Measurements from ENCODE around the gene YTHDF1.

YTHDF1 gene

DNA sequence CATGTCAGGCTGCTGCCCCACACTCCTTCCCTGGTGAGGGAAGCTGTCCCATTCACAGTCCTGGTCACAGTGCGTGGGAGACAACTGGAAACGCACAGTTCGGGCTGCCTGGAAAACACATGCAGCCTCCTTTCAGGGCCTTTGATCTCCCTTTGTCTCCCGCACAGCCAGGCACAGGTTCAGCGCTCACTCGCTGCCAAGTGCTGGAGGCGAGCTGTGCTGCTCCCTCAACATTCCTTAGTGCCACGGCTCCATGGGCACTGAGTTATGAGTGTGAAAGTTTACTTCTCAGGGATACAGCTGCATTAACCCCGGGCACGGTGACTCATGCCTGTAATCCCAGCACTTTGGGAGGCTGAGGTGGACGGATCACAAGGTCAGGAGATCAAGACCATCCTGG, 9.1 kb downstream of the YTHDF1 start:
- no peak for DNase-seq

DNA sequence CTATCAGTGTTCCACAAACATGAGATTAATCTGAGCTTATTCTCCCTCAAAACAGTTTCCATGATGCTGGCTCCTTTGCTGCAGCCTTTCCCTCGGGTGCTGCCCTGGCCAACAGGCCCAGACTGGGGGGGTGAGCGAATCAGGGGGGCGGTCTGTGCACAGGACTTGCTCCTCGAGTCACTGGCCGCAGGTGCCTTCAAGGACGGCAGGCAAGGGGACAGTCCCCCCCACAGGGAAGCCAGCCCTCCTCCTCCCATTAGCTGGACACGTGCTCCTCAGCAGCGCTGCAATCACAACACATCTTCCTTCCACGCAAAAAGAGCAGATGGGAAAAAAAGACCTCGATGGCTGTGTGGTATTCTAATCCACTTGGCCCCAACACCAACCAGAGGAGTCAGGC, 10.0 kb downstream of the YTHDF1 start:
- no peak for DNase-seq

DNA sequence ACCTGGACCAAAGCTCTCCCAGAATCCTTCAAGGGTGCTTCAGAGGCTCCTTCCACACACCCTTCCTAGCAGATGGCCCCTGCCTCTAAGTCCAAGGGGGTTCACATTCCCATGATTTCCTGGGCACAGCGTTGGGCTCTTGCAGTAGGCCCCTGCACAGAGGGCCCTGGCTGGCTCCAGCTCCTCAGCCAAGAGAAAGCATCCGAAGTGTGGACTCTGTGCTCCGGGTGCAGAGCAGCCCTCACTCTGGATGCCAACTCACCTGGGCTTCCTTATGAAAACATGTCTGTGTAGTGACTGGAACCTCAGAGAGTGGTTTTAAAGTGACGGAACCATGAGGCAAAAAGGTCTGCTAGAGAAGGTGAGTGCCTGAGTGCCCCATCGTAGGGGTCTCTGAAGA, 11.6 kb downstream of the YTHDF1 start:
- DNase-seq, result no peak

DNA sequence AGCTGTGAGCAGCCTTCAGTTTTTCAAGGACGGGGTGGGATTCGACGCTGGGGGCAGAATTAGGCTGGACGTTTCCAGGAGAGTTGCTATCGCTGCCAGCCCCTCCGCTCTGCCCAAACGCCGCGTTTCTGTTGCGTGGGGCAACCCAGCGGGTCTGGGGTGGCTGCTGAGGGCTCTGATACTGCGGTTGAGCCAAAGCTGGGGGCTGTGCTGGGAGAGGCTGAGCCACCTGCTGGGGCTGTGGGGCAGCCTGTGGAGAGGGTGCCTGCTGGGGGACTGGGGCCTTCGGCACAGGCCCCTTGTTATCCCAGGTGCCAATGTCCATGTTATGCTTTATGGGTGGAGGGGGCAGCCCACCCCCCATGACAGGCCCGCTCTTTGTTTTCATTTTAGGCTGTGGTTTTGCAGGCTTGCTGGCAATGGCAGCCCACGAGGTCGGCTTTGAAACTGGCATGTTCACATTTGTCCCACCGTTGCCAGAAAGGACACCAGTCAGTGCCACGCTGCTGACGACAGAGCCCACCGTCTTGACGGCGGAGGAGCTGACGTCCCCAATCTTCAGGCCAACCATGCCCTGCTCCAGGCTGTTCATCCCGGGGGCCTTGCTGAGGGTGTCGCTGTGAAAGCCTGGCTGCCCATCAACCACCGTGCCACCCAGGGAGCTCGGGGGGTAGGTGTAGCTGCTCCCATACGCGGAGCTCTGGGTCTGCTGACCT, 13.0 kb downstream of the YTHDF1 start:
- no peak for DNase-seq

DNA sequence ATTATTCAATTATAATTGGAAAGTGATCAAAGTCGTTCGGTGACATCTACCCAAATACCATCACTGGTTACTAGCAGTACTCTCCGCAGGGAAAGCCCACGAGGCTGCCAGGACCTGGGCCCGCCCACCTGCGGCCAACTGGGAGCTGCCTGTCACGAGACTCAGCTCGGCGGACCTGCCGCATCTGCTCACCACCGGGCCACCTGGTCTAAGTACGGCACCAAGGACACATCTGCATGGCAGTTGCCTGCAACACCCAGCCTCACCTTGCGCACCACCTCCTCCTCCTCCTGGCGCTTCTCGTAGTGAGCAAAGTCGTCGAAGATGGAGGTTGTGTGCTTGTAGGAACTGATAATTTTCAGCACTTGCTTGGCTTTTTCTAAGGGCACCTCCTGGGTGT, 13.9 kb downstream of the YTHDF1 start:
- DNase-seq, result no peak

DNA sequence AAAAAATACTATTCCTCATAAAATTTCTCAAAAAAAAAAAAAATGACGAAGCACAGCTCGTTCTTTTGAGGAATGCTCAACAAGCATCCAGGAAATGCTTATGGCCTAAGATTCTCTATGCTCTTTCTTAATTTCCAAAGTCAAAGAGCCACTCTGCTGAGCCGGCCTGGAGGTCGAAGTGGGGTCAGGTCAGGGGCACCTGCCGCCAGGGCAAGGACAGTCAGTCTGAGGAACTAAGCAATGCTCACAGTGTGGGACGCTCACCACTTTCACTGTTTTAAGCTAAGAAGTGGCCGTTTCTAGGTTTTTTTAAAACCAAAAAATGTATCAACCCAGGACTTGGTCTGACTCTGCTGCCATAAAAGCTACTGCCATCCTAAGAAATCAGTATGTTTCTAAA, 17.3 kb downstream of the YTHDF1 start:
- no peak for DNase-seq

DNA sequence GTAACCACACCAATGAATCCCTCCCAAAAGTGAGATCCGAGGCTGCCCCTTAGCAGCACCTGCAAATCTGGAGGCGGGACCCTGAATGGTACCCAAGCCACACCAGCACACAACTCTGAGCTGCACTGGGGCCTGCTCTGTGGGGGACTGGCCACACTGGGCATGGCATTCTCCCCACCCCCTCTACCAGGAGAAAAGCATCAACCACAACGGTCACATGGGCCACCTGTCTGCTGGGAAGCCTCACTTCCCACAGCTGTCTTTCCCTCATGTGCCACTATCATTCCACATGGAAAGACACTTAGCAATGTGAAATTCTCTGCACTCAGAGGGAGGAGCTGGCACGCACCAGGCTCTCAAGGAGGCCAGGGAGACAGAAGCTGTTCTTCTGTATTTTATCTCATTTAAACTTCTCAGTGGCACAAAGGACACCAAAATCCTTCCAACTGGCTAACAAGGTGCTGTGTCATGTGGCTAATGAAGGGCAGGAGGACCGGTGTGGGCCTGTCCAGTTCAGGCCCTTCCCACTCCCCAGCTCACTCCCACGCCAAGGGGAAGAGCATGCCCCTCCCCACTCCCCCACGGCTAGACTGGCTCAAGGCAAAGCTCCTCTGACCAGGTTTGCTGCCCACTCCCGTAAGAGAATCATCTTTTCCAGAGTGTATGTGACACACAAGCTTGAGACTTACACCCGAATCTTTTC, 19.0 kb downstream of the YTHDF1 start:
- DNase-seq, result no peak

DNA sequence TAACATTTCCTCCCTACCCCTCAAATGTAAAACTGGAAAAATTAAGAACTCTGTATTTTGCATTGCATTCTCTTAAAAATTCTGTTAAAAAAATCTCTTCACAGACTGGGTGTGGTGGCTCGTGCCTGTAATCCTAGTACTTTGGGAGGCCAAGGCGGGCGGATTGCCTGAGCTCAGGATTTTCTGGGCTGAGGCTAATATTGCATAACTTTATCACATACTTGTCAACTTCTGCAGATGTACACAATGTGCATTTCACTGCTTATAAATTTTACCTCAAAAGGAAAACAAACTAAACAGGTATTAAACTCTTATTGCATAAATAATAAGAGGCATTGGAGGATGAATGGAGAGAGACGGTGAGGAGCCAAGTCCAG, 21.1 kb downstream of the YTHDF1 start:
- DNase-seq, result no peak

DNA sequence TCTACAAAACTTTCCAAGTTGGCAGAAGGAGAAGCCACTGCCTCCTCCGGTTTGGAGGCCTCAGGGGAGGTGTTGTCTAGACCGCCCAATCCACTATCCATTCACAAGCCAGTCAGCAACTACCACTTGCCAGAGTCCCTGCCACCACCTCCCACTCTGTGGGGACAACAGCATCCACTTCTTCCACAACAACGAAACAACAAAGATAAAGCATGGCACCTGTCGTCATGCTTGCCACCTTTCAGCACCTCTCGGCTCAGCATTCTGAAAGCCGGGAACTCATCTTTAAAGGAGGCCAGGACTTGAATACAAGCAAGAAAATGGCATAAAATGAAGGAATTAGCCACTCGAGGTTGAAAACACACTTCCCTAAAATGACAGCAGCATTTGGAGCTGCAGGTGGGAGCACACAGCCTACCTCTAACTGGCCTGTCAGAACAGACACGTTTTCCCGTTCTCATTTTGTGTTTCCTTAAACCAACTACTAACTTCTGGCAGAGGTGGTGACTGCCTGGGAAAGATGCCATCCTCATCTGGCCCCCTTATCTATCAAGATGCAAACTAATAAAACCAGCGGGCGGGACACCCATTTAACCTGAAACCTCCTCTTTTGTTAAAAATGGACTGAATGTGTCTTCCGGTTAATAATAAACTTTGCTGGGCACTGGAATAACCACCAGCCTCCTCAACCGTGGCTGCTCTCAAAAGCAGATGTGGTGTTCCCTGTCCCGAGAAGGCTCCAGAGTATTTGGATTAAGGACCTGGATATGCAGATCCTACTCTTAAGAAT, 21.7 kb downstream of the YTHDF1 start:
- DNase-seq, result no peak

DNA sequence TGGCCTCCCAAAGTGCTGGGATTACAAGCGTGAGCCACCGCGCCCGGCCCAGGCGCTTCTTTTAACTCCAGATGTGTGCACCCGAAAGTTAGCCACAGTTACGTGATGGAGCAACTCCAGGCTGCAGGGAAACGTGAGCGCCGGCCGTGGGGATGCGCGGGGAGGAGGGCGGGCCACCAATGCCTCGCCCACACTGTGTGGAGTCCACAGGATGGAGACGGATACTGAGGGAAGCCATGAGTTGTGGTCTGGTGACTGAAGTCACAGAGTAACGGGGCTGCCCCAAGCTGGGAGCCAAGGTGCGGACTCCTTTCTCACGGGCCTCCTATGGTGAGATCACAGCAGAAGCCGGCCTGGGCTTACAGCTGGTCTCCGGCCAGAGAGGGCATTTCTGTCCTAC, 23.2 kb downstream of the YTHDF1 start:
- DNase-seq, result no peak

DNA sequence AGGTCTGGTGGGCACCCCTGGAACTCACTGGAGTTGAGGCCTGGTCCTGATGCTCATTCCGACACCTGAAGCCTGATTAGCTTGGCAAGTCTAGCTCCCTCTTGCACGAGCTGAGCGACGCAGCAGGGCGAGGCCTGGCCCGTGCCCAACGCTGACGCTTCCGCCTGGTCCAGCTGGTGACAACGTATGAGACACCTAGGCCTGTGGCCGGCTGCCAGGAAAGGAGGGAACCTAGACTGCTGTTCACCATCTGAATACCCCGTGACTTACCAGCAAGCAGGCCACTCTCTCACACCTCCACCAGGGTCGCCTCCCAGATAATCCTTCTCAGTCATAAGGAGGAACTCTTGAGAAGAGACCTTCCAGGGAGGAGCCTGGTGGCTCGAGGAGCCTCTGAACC, 24.5 kb downstream of the YTHDF1 start:
- DNase-seq, result no peak

DNA sequence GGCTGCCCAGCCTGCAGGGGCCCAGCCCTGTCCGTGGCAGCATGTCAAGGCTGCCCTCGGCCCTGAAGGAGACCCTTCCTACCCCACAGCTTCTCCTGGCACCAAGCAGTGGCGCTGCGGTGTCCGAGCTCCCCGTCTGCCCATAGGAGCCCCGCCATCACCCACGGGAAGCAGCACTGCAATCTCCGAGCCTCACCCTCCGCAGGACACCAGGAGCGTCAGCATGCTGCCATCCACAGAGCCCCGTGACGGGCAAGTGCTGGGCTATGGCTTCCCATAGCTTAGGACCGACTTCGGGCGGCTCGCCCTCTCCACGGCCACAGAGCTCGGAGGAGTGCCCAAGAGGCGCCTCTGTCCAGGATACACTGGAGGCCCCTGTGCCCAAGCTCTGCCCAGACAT, 25.1 kb downstream of the YTHDF1 start:
- no peak for DNase-seq

DNA sequence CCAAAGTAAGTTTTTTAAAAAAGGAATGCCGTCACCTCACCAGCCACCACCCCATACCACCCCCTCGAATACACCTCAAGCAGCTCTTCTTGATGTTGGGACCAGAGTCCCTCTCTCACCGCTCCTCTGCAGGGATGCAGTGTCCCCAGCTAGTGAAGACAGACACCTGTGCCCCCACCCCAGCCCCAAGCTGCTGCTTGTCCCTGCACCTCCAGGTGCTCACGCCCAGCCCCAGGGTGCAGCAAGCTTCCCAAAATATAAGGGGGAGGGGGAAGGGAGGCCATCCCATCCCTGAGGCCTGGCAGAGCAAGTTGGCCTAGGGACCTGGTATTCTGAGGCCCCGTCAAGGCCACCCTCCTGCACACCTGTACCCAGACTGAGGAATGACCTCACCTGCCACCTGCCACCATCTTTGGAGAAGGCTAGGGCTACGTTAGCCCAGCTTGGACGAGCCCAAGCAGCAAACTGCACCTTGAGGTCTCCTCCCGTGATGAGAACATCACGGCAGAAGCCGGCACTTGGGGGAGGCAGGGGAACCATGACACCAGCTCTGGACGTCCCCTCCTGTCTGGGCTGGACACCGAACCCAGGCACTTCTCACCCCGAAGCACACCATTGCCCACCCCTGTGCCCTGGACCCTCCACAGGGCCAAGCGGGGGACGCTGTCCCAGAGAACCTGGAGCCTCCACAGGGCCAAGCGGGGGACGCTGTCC, 25.9 kb downstream of the YTHDF1 start:
- no peak for DNase-seq

DNA sequence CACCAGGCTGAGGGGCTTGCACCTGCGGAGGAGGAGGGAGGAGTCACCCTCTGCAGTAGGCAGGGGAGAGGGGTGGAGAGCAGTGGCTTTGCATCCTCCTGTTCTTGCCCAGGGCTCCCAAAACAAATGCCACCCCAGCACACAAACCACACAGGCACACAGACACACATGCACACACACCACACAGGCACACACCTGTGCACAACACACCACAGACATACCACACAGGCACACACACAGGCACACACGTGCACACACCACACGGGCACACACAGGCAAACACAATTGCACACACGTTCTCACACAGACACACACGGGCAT, 26.6 kb downstream of the YTHDF1 start:
- DNase-seq, result no peak

DNA sequence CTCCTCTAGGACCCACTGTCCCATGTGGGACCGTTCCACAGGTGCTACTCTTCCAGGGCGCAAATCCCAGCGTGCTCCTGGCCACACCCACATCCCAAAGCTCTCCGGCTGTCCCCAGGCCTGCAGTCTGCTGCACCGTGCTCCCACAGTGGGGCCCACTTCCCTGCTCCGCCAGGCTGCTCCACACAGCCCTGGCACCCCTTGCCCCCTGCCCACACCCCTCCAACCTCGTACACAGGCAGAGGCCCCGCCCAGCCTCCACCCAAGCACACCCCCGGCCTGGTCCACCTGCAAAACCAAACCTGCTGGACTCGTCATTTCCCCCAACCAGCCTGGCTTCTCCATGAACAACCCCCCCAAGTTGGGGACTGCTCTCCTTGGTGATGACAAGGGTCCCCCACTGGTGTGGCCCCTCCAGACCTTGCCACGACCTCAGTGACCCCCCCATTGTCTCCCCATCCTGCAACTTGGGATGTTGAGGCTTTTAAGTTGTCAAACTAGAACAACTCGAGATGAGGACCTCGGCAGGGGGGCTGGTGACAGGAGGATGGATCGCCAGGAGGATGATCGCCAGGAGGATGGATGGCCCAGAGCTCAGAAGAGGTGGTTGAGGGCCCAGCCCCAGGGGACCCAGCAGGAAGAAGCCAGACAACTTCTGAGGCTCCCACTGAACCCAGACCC, 27.1 kb downstream of the YTHDF1 start:
- DNase-seq, result no peak

DNA sequence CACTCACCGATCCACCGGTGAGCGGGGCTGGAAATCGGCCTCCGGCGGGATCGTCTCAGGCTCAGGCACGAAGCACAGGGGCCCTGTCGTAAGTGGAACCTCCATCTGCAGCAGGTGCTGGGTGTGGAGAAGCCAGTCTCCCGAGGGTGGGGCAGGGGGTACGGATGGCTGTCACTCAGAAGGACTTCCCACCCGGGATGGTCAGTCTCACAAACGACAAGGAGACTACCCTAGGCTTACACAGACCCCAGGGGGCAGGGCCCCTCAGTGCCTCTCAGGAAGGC, 27.8 kb downstream of the YTHDF1 start:
- no peak for DNase-seq

DNA sequence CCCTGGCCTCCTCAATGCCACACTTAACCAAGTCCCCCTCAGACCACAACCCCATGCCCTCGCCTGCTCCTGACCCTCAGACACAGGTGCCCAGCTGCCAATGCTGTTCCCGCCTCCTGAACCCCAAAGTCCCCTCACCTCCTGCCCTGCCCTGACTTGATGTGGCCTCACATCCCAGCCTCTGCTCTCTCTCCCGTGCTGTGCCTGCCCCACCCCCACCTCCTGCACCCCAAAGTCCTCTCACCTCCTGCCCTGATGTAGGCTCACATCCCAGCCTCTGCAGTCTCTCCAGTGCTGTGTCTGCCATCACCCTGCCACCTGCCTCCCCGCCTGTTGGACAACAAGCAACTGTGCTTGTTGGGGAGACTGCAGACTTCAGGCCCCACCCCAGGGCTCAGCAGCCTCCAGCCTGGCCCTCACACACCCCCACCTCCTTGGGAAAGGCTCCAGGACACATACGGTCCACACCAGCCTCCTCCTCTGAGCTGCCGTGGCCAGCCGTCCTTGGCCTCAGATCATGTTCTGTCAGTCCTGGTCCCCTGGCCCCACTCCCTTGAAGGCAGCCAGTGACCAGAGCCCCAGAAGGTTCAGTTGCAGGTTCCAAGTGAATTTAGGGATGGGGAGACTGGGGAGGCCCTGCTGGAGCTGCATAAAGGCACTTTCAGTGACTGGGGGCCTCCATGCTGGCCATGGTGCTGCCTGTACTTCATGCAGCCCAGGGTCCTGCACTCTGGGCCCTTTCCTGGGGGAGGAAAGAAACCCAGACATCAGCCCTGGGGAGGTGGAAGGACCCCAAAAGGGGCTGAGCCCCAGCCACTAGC, 28.4 kb downstream of the YTHDF1 start:
- no peak for DNase-seq

DNA sequence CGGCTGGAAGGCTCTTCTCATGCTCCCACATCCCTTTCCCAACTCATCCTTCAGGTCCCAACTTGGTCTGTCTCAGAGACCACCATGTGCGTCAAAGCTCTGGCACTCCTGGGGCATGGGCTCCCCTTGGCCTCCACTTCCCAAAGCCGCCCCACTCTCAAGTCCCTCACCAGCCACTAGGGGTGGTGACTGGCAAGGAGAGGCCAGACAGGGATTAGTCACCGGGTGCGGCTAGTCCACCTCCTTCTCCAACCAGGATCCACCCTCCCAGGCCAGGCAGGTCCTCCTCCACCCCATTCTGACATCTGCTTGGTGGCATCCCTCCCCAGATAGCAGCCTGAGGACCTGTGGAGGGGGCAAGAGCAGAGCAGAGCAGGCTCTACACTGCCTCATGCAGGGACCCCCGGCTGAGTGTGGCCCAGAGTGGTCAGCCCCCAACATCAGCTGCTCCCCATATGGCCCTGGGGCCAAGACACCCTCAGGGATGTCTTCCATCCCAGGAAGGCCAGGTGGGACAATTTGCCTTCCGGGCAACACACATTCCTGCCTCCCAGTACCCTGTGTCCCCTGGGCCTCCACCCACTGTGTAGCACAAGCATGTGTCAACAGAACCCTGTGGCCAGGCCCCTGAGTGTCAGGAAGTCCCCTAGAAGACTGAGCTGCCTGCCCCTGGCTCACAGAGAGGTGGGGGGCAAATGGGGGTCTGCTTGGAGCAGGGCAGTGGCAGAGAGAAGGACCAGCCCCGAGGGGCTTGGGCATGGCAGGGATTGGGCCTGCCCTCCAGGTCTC, 29.2 kb downstream of the YTHDF1 start:
- DNase-seq, result no peak

DNA sequence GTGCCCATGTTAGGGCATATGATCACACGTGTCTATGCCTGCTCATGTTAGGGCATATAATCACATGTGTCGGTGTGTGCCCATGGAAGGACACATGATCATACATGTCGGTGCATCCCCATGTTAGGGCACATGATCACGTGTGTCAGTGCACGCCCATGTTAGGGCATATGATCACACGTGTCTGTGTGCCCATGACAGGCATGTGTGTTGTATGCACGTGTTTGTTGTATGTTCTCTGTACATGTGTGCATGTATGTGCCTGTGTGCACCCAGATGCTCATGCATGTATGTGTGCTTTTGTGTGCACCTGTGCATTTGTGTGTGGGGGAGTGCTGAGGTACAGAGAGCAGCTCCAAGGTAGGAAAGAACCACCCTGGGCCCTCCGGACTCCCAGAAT, 29.8 kb downstream of the YTHDF1 start:
- no peak for DNase-seq

DNA sequence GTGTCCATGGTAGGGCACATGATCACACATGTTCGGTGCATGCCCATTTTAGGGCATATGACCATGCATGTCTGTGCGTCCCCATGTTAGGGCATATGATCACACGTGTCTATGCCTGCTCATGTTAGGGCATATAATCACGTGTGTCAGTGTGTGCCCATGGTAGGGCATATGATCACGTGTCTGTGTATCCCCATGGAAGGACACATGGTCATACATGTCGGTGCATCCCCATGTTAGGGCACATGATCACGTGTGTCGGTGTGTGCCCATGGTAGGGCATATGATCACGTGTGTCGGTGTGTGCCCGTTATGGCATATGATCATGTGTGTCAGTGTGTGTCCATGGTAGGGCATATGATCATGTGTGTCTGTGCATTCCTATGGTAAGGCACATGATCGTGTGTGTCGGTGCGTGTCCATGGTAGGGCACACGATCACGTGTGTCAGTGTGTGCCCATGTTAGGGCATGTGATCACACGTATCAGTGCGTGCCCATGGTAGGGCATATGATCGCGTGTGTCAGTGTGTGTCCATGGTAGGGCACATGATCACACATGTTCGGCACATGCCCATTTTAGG, 30.6 kb downstream of the YTHDF1 start:
- no peak for DNase-seq
